K562 (cell line): ENCODE data around the gene CYP11A1. TPM values are rescaled to one million over a fixed set of nuclear protein-coding genes. Genes with fewer than 3 reads are reported as not detected.

Experiments
- ATF6 ChIP-seq: sonication (generic); formaldehyde crosslinking; IDR thresholded peaks from 2 replicates; pipeline ENCODE4 v1.4.0; 2020; ENCODE audit warnings: mild to moderate bottlenecking, missing genetic modification reagents
- HSF4 ChIP-seq: fragments of 250-450 bp; sonication (Bioruptor Pico); IDR thresholded peaks from 2 replicates; pipeline ENCODE4 v2.1.2; 2022; ENCODE audit warnings: mild to moderate bottlenecking, moderate library complexity, borderline replicate concordance
- MEIS2 ChIP-seq: fragments of 450-650 bp; IDR thresholded peaks from 2 replicates; pipeline ENCODE4 v1.6.1; 2014; ENCODE audit warnings: mild to moderate bottlenecking; ENCODE audit not compliant: partially characterized antibody
- PBX2 ChIP-seq, 2 experiments: IDR thresholded peaks in 1 of 2; conservative IDR thresholded peaks in 1 of 2; 2 replicates each; pipeline ENCODE4 v1.6.1; 2016; ENCODE audit warnings: low read depth in 2 of 2, mild to moderate bottlenecking in 1 of 2, missing compliant biosample characterization in 1 of 2, missing genetic modification characterization in 1 of 2, moderate library complexity in 1 of 2
- SPI1 ChIP-seq: IDR thresholded peaks from 2 replicates; pipeline ENCODE4 v1.6.1; 2011; ENCODE audit warnings: low read depth, low read length, control low read depth, borderline replicate concordance
- ZNF134 ChIP-seq: fragments of 250-450 bp; sonication (Bioruptor Pico); conservative IDR thresholded peaks from 2 replicates; pipeline ENCODE4 v1.4.0; 2020
- polyA plus RNA-seq, 8 experiments: library from polyadenylated mRNA; depleted of rRNA in 4 of 8; stranded (reverse) in 5 of 8; unstranded in 3 of 8; fragments of >200 nt; fragmentation: Nextera tagmentation in 2 of 8; fragmentation: Illumina TruSeq in 1 of 8; extraction: Ambion mirVana in 2 of 8; extraction: Trizol in 1 of 8; gene quantifications; 2 replicates each; pipeline versions ENCODE4 v1.2.1 to v1.2.3, GENCODE V29; 2011 to 2014; ENCODE audit warnings: inconsistent platforms in 1 of 8, missing spikeins in 1 of 8
- total RNA-seq, 7 experiments: library from RNA; depleted of rRNA in 6 of 7; stranded (reverse); fragments of >200 nt in 6 of 7; fragmentation: Illumina TruSeq in 2 of 7; extraction: Trizol in 2 of 7; gene quantifications; 2 replicates each; pipeline versions ENCODE4 v1.2.1 to v1.2.3, GENCODE V29; 2011 to 2021; ENCODE audit warnings: low replicate concordance in 1 of 7
- TF ChIP-seq, protein P1 (sequence below), 3 experiments: fragments of 200-800 bp in 1 of 3; fragments of 250-450 bp in 1 of 3; fragments of 450-650 bp in 1 of 3; sonication (Bioruptor Pico) in 1 of 3; sonication (Bioruptor generic) in 1 of 3; formaldehyde crosslinking in 1 of 3; IDR thresholded peaks; 2 replicates each; pipeline versions ENCODE4 v1.6.1 to v1.8.0; 2016 to 2022; ENCODE audit warnings: mild to moderate bottlenecking in 2 of 3, missing genetic modification characterization in 2 of 3, missing compliant biosample characterization in 1 of 3, moderate library complexity in 1 of 3
- TF ChIP-seq, protein P2 (sequence below), 3 experiments: fragments of 200-800 bp in 1 of 3; sonication (Bioruptor generic) in 1 of 3; sonication (generic) in 1 of 3; formaldehyde crosslinking in 1 of 3; IDR thresholded peaks; 2 replicates each; pipeline versions ENCODE4 v1.6.1 to v1.8.0; 2016 to 2022; ENCODE audit warnings: mild to moderate bottlenecking in 2 of 3, missing compliant biosample characterization in 2 of 3, missing genetic modification characterization in 2 of 3, missing genetic modification reagents in 1 of 3

The CYP11A1 gene
- total and polyA plus RNA-seq, 9 of the 15 experiments (the other 6 are each of a cell fraction or from before 2014, with no cell fraction given) = 0.06 to 0.24 (median 0.10) TPM; not detected in 4

DNA sequence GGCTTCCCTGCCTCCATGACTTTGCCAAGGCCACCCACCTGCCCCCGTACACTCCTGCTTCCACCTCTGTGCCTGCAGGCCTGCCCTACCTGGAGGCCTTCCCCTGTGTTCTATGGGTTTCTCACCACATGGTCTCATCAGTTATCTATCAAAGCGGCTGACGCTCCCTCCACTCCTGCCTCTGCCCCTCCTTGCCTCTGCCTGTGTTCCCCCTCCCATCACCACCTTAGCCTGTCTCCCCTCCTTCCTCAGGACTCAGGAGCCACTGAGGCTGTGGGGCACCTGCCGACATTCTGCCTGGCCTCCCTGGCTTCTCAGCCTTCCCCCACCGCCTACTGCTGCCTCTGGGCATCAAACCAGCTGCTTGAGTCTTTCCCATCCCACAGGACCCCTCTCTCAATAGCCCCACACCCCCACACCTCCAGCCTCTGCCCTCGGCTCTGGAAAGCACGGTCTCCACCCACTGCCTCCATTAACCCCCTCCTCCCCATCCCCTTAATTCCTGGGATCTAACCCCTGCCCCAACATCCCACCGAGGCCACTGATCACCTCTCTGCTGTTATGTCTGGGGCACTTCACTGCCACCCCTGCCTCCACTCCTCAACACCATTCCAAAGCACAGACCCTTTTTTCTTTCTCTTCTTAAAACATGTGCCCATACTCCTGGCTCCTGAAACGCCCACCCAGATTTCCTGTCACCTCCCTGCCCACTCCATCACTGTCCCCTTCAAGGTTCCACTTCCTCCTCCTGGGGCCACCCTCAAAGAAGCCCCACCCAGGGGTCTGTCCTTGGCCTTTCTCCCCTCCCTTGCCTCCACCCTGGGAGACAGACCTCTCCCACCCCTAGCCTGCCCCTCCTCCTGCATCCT, 24.4 kb upstream of the CYP11A1 start (continued):
- TF ChIP-seq, protein P1, sequence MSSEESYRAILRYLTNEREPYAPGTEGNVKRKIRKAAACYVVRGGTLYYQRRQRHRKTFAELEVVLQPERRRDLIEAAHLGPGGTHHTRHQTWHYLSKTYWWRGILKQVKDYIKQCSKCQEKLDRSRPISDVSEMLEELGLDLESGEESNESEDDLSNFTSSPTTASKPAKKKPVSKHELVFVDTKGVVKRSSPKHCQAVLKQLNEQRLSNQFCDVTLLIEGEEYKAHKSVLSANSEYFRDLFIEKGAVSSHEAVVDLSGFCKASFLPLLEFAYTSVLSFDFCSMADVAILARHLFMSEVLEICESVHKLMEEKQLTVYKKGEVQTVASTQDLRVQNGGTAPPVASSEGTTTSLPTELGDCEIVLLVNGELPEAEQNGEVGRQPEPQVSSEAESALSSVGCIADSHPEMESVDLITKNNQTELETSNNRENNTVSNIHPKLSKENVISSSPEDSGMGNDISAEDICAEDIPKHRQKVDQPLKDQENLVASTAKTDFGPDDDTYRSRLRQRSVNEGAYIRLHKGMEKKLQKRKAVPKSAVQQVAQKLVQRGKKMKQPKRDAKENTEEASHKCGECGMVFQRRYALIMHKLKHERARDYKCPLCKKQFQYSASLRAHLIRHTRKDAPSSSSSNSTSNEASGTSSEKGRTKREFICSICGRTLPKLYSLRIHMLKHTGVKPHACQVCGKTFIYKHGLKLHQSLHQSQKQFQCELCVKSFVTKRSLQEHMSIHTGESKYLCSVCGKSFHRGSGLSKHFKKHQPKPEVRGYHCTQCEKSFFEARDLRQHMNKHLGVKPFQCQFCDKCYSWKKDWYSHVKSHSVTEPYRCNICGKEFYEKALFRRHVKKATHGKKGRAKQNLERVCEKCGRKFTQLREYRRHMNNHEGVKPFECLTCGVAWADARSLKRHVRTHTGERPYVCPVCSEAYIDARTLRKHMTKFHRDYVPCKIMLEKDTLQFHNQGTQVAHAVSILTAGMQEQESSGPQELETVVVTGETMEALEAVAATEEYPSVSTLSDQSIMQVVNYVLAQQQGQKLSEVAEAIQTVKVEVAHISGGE (CRISPR knock-in tag; IDR thresholded peaks at IDR 0.05) = peak in 1 of 3 experiments; percentile 18; a peak in 1 of 6 replicates
- TF ChIP-seq HSF4 (no peak), PBX2 (CRISPR knock-in tag; IDR thresholded peaks at IDR 0.05; ENCODE audit: low read depth) (no peak), PBX2 (tag; conservative IDR thresholded peaks at IDR 0.05; ENCODE audit: low read depth) (peak; percentile 63), ATF6 (CRISPR knock-in tag) (no peak), ZNF134 (no peak), SPI1 (peak; percentile 39; the same call in 1 of the 2 replicates), MEIS2 (peak; percentile 22)
- TF ChIP-seq, protein P2, sequence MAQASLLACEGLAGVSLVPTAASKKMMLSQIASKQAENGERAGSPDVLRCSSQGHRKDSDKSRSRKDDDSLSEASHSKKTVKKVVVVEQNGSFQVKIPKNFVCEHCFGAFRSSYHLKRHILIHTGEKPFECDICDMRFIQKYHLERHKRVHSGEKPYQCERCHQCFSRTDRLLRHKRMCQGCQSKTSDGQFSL (CRISPR knock-in tag; IDR thresholded peaks at IDR 0.05) = no peak
- TF ChIP-seq, protein P2 (tag; IDR thresholded peaks at IDR 0.05) = no peak
